Measurements from ENCODE around the gene OR10A2. TPM values are rescaled to one million over a fixed set of nuclear protein-coding genes. Genes with fewer than 3 reads are reported as not detected.
"Not testable (repeated sequence)": the region's sequence is repeated elsewhere in the genome, so short reads cannot be mapped to it uniquely, and the experiment has no call there.

The OR10A2 gene
- not detected in 2 replicates for total RNA-seq (2014; rRNA removed; shearing (Covaris generic); ENCODE audit: low replicate concordance)

GRCh38 chr11:6862961-6863360 is at the start of gene OR10A2:
Gene OR10A2 (plus strand): TSS chr11:6863057. CDS start chr11:6869755, 6,698 bp downstream.
- Histone ChIP-seq H3K4me3 (no peak within 1 kb of the TSS), H3K9me3 (no peaks in the 10 kb centered on the region), H3K36me3 (no peaks in the 10 kb centered on the region), H3K27me3 (no peaks in the 10 kb centered on the region)
- peak; percentile 39 for DNase-seq

- no peak for DNase-seq
- H3K36me3 ChIP-seq = no peaks in the 10 kb centered on the region
- H3K4me3 ChIP-seq = no peak overlapping the region
- H3K27me3 ChIP-seq = no peaks in the 10 kb centered on the region
- H3K9me3 ChIP-seq = no peaks in the 10 kb centered on the region
These were observed 49.2 kb upstream of the OR10A2 start for GRCh38 chr11:6813656-6814055.

DNA sequence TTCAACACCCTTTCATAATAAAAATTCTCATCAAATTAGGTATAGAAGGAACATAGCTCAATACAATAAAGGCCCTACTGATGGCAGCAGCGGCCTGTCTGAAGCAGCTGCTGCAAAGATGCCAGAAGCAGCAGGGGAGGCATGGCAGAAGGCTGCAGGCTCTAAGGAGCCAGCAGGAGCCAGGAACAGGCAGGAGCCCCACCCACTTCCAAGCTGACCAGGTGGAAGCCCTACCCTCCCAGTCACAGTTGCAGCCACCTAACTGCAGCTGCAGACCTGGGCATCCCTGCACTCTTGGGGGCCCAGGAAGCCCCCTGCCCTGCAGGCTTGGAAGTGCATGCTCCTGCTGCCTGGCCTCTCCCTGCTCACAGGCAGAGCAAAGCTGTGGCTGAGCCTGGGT is 45.2 kb upstream of the OR10A2 start:
- peak; percentile 32 for DNase-seq
- peaks cover 4% of the 10 kb centered on the region; the same call in 1 of the 2 replicates for H3K9me3 ChIP-seq
- H3K27me3 ChIP-seq = no peaks in the 10 kb centered on the region

DNA sequence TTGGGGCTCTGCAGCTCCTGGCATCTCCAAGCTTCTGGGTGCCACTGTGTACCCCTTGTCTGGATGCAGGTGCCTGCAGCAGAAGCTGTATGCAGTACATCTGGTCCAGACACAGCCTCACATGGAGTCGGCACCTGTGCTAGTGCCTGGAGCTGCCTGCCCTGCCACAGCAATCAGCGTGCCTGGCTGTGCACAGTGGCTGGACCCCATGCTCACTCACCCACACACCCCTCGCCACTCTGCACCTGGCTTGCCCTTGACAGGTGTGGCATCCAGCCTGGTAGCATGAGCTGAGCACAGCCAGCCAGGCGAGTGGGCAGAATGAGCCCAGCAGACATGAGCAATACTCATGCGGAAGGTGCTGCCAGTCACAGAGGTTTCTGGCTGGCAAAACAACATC is 43.9 kb upstream of the OR10A2 start:
- no peaks in the 10 kb centered on the region for H3K36me3 ChIP-seq
- H3K9me3 ChIP-seq = peaks cover 4% of the 10 kb centered on the region; the same call in 1 of the 2 replicates
- DNase-seq = no peak
- no peak overlapping the region for H3K4me3 ChIP-seq
- no peaks in the 10 kb centered on the region for H3K27me3 ChIP-seq

More for the DNA sequence above, 45.2 kb upstream of the OR10A2 start:
- Histone ChIP-seq H3K36me3 (no peaks in the 10 kb centered on the region), H3K4me3 (no peak overlapping the region)

GRCh38 chr11:6824136-6824823 is 38.6 kb upstream of the OR10A2 start:
- no peak for DNase-seq
- H3K9me3 ChIP-seq = peaks cover 4% of the 10 kb centered on the region; the same call in 1 of the 2 replicates
- no peaks in the 10 kb centered on the region for H3K36me3 ChIP-seq
- no peaks in the 10 kb centered on the region for H3K27me3 ChIP-seq
- no peak overlapping the region for H3K4me3 ChIP-seq

DNA sequence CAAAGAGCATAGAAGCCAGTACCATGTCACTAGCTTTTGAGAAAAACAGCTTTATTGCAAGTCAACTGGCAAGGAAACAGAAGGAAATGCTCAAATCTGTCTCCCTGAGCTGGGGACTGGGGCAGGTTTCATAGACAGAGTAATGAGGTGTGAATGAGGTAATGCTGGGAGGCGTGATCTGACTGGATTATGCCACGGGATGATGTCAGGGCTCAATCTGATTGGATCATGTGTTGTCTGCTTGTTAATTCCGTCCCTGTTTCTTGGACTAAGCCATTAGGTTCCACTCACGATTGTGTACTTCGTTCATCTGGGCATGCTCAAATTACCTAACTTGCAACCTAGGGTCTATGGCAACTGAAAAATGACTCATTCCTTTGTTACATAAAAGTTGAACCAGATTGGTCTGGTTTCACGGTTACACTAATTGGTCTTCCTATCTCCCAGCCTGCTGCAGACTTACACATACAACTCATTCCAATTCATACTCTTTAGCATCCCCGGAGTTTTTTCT is 37.6 kb upstream of the OR10A2 start:
- no peak overlapping the region for H3K4me3 ChIP-seq
- H3K36me3 ChIP-seq = no peaks in the 10 kb centered on the region
- DNase-seq = peak; percentile 33

GRCh38 chr11:6828103-6828502 is 34.8 kb upstream of the OR10A2 start:
- Histone ChIP-seq H3K27me3 (no peaks in the 10 kb centered on the region), H3K36me3 (no peaks in the 10 kb centered on the region), H3K4me3 (no peak overlapping the region), H3K9me3 (no peaks in the 10 kb centered on the region)
- DNase-seq = no peak

More for the DNA sequence above, 37.6 kb upstream of the OR10A2 start:
- Histone ChIP-seq H3K27me3 (no peaks in the 10 kb centered on the region), H3K9me3 (peaks cover 2% of the 10 kb centered on the region; the same call in 1 of the 2 replicates)

GRCh38 chr11:6833356-6833755 is 29.5 kb upstream of the OR10A2 start:
- H3K27me3 ChIP-seq = no peaks in the 10 kb centered on the region
- no peaks in the 10 kb centered on the region for H3K36me3 ChIP-seq
- no peak overlapping the region for H3K4me3 ChIP-seq
- no peaks in the 10 kb centered on the region for H3K9me3 ChIP-seq
- no peak for DNase-seq

DNA sequence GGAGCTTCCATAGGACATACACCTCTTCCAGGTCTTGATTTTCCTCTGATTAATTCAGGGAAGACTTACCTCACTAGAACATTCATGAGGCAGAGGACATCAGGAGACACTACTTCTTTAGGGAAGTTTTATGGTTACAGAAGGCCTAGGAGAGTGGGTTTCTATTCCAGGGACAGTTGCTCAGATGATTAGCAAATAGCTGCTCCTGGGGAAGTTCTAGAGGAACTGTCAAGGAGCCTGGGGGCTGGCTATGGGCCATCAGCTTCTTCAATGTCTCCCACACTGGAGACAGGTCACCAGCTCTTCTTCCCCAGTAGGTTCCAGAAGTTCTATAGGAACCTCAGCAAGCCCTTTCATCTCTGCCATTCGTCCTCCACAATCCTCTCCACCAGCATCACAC is 28.8 kb upstream of the OR10A2 start:
- Histone ChIP-seq H3K9me3 (no peaks in the 10 kb centered on the region), H3K36me3 (no peaks in the 10 kb centered on the region), H3K27me3 (no peaks in the 10 kb centered on the region), H3K4me3 (no peak overlapping the region)
- no peak for DNase-seq

DNA sequence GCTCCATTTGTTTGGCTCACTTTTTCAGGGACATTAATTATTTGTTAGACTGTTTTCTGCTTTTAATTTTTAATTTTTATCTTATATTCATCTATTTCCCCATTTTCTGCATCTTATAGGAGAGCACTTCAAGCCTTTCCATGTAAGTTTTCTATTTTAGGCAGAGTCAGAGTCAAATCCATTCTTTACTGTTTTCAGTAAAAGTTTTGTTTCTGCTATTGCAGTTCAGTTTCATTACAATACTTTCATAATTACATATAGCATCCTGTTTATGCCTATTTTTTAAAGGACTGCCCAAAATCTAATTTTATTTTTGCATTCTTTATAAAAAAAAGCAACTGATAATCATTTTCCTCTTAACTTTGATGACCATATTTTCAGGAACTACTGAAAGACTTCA is 21.2 kb upstream of the OR10A2 start:
- Histone ChIP-seq H3K36me3 (no peaks in the 10 kb centered on the region), H3K4me3 (no peak overlapping the region)
- DNase-seq = no peak

GRCh38 chr11:6843670-6844069 is 19.2 kb upstream of the OR10A2 start:
- no peaks in the 10 kb centered on the region for H3K27me3 ChIP-seq
- DNase-seq = no peak
- no peak overlapping the region for H3K4me3 ChIP-seq
- H3K9me3 ChIP-seq = no peaks in the 10 kb centered on the region
- H3K36me3 ChIP-seq = no peaks in the 10 kb centered on the region

More for the DNA sequence above, 21.2 kb upstream of the OR10A2 start:
- Histone ChIP-seq H3K27me3 (no peaks in the 10 kb centered on the region), H3K9me3 (no peaks in the 10 kb centered on the region)

DNA sequence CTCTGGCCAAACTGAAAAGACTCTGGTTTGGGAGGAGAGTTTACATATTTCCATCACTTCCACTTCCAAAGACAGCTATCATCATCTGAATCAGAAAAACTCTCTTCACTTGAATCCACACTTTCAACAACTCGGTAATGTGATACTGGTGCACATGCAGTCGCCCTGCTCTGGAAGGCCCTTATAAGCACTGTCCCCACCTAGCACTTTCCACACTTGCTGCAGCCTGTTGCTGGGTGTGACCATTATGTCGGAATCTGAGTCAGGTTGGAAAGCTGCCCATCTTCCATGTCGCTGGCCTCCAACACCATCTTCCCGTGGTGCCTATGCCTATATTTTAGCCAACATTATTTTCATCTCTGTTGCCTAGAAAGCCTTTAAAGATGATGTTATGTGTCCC is 18.5 kb upstream of the OR10A2 start:
- Histone ChIP-seq H3K36me3 (no peaks in the 10 kb centered on the region), H3K27me3 (no peaks in the 10 kb centered on the region), H3K4me3 (no peak overlapping the region), H3K9me3 (no peaks in the 10 kb centered on the region)
- DNase-seq = no peak

GRCh38 chr11:6845383-6845782 is 17.5 kb upstream of the OR10A2 start, which contains the start of gene OR10A5:
Gene OR10A5 (plus strand): TSS chr11:6845683. CDS start chr11:6845683, 0 bp downstream.
- H3K4me3 ChIP-seq = no peak within 1 kb of the TSS

GRCh38 chr11:6850526-6850925 is 12.3 kb upstream of the OR10A2 start:
- no peak for DNase-seq
- Histone ChIP-seq H3K36me3 (no peaks in the 10 kb centered on the region), H3K4me3 (no peak overlapping the region), H3K27me3 (no peaks in the 10 kb centered on the region), H3K9me3 (no peaks in the 10 kb centered on the region)

More at GRCh38 chr11:6845383-6845782, 17.5 kb upstream of the OR10A2 start, which contains the start of gene OR10A5:
- Histone ChIP-seq H3K36me3 (no peaks in the 10 kb centered on the region), H3K27me3 (no peaks in the 10 kb centered on the region), H3K9me3 (no peaks in the 10 kb centered on the region)
- DNase-seq = no peak

- not testable (repeated sequence) for H3K36me3 ChIP-seq, H3K27me3 ChIP-seq, H3K4me3 ChIP-seq, DNase-seq, H3K9me3 ChIP-seq
These were observed 8.1 kb upstream of the OR10A2 start for GRCh38 chr11:6854801-6855200.

DNA sequence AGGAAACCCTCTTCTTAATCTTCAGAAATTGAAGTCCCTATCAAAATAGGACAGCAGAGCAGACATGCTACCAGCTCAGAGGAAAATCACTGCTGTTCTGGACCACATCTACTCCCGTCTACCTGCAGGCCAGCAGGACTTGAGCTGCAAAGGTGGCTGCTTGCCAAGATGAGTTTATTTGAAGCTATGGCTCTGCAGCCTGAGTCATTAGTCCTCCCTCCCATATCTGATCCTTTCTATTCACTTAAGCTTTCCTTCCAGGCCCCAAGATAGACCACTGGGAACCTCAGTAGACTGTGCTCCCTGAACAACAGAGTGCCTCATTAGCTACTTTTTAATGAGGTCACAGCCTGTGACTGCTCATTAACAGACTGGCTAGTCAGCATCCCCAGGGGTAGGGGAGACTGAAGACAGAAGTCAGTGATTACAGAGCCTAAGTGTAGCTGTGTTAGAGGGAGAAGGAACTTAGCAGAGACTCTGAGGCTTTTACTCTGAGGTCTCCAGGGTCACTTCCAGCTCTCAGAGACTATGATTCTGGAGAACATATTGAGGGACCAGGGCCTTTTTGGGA is 6.8 kb upstream of the OR10A2 start:
- H3K9me3 ChIP-seq = no peaks in the 10 kb centered on the region
- no peak overlapping the region for H3K4me3 ChIP-seq
- no peaks in the 10 kb centered on the region for H3K36me3 ChIP-seq
- H3K27me3 ChIP-seq = no peaks in the 10 kb centered on the region
- DNase-seq = peak; percentile 32

GRCh38 chr11:6856871-6857270 is 6.0 kb upstream of the OR10A2 start:
- no peak for DNase-seq
- no peaks in the 10 kb centered on the region for H3K27me3 ChIP-seq
- no peaks in the 10 kb centered on the region for H3K36me3 ChIP-seq
- H3K4me3 ChIP-seq = no peak overlapping the region
- H3K9me3 ChIP-seq = no peaks in the 10 kb centered on the region

DNA sequence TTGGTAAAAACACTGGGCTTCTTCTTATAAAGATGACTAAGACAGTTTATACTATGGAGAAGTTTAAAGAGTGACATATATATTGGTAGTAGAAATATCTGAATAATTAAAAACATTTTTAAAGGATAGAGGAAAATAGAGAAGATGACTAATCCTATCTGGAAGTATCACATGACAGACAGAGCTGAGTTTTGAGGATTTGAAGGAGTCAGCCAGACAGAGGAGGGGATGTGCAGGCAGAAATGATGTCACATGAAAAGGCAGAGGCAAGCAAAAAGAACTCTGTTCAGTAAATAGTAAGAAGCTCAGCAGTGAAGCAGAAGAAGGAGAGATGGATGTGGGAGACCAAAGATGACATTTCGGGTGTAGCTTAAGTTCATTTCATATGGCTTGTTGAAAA is 1.6 kb downstream of the OR10A2 start:
- Histone ChIP-seq H3K27me3 (no peaks in the 10 kb centered on the region), H3K36me3 (no peaks in the 10 kb centered on the region), H3K4me3 (no peak overlapping the region), H3K9me3 (no peaks in the 10 kb centered on the region)
- peak; percentile 4 for DNase-seq

Data from MG63 (cell line).